K562 (cell line): ENCODE data around the gene PEX10. TPM values are rescaled to one million over a fixed set of nuclear protein-coding genes. Genes with fewer than 3 reads are reported as not detected.

ENCODE experiments used
- CTBP1 ChIP-seq: fragments of 450-650 bp; IDR thresholded peaks from 2 replicates; pipeline ENCODE4 v1.6.1; 2016; ENCODE audit warnings: borderline replicate concordance
- DPF2 ChIP-seq: fragments of 450-650 bp; IDR thresholded peaks from 2 replicates; pipeline ENCODE4 v1.6.1; 2016
- MGA ChIP-seq: fragments of 450-650 bp; IDR thresholded peaks from 2 replicates; pipeline ENCODE4 v1.6.1; 2016; ENCODE audit warnings: mild to moderate bottlenecking, moderate library complexity
- PHB2 ChIP-seq: fragments of 450-650 bp; IDR thresholded peaks from 2 replicates; pipeline ENCODE4 v1.6.1; 2017; ENCODE audit warnings: low read depth
- RBM22 ChIP-seq: fragments of 200-400 bp; formaldehyde crosslinking; IDR thresholded peaks from 2 replicates; pipeline ENCODE4 v1.6.1; 2018; ENCODE audit warnings: low read length, low read depth; ENCODE audit not compliant: poor library complexity, severe bottlenecking
- TAF9B ChIP-seq: fragments of 450-650 bp; IDR thresholded peaks from 2 replicates; pipeline ENCODE4 v1.6.1; 2018; ENCODE audit warnings: mild to moderate bottlenecking; ENCODE audit not compliant: partially characterized antibody
- TEAD4 ChIP-seq, 2 experiments: sonication (generic) in 1 of 2; formaldehyde crosslinking in 1 of 2; IDR thresholded peaks; 2 replicates each; pipeline versions ENCODE4 v1.6.1 to v1.8.0; 2012 to 2022; ENCODE audit warnings: borderline replicate concordance in 1 of 2, inconsistent platforms in 1 of 2, low read length in 1 of 2, mild to moderate bottlenecking in 1 of 2, missing genetic modification reagents in 1 of 2
- ZNF174 ChIP-seq: fragments of 250-450 bp; sonication (Bioruptor Pico); IDR thresholded peaks from 2 replicates; pipeline ENCODE4 v1.4.0; 2020; ENCODE audit warnings: mild to moderate bottlenecking
- ZNF77 ChIP-seq: fragments of 250-450 bp; sonication (Bioruptor Pico); IDR thresholded peaks from 2 replicates; pipeline ENCODE4 v1.5.0; 2020
- ZNF778 ChIP-seq: fragments of 450-650 bp; formaldehyde crosslinking; IDR thresholded peaks from 2 replicates; pipeline ENCODE4 v1.4.0; 2020; ENCODE audit warnings: mild to moderate bottlenecking, moderate library complexity
- ZSCAN29 ChIP-seq: fragments of 450-650 bp; IDR thresholded peaks from 2 replicates; pipeline ENCODE4 v1.6.1; 2017
- polyA plus RNA-seq, 8 experiments: library from polyadenylated mRNA; depleted of rRNA in 4 of 8; stranded (reverse) in 5 of 8; unstranded in 3 of 8; fragments of >200 nt; fragmentation: Nextera tagmentation in 2 of 8; fragmentation: Illumina TruSeq in 1 of 8; extraction: Ambion mirVana in 2 of 8; extraction: Trizol in 1 of 8; gene quantifications; 2 replicates each; pipeline versions ENCODE4 v1.2.1 to v1.2.3, GENCODE V29; 2011 to 2014; ENCODE audit warnings: inconsistent platforms in 1 of 8, missing spikeins in 1 of 8
- total RNA-seq, 7 experiments: library from RNA; depleted of rRNA in 6 of 7; stranded (reverse); fragments of >200 nt in 6 of 7; fragmentation: Illumina TruSeq in 2 of 7; extraction: Trizol in 2 of 7; gene quantifications; 2 replicates each; pipeline versions ENCODE4 v1.2.1 to v1.2.3, GENCODE V29; 2011 to 2021; ENCODE audit warnings: low replicate concordance in 1 of 7
- TF ChIP-seq, protein P1 (sequence below): fragments of 250-450 bp; sonication (Bioruptor Pico); IDR thresholded peaks from 2 replicates; pipeline ENCODE4 v1.9.0; 2021; ENCODE audit warnings: mild to moderate bottlenecking
- TF ChIP-seq, protein P2 (sequence below): fragments of 250-450 bp; sonication (Bioruptor Pico); IDR thresholded peaks from 2 replicates; pipeline ENCODE4 v1.4.0; 2020; ENCODE audit warnings: mild to moderate bottlenecking, moderate library complexity

The PEX10 gene
- total and polyA plus RNA-seq, 9 of the 15 experiments (the other 6 are each of a cell fraction or from before 2014, with no cell fraction given) = 0.03 to 26.2 (median 8.7) TPM

DNA sequence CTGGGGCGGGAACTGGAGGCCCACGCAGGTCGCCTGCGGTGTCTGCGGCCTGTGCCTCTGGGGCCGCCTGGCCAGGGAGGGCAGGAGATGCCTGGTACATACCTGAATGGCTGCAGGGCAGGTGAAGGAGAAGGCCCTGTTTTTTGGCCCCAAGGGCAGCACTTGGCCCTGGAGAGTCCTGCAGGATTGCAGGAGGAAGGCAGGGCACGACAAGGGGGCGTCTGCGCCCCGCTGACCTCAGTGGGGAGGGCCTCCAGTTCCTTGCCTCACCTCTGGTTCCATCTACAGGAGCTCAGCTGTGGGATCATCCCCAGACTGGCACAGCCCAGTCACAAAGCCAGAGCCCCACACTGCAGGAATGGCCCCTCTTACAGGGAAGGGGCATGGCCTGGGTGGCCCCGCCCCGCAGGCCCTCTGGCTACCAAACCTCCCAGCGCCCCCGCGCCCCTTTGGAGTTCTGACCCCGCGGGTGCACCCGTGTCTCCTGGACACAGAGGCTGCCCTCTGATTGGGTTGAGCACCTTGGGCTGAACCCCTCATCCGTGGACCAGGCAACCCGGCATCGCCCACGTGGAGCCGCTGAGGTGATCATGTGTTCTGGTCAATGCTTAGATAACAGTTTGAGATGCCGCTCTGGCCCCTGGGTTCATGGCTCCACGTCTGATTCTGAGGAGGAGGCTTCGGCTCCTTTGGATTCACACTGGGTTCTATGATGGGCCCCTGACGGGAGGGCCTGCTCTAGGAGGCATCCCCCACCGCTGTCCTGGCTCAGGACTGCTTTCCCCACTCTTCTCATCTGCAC is 1.3 kb upstream of the PEX10 start (continued):
- TF ChIP-seq TEAD4 (IDR thresholded peaks at IDR 0.05; ENCODE audit: low read length) (no peak), TEAD4 (CRISPR knock-in tag; IDR thresholded peaks at IDR 0.05; ENCODE audit: borderline replicate concordance) (no peak), PHB2 (no peak), ZNF778 (CRISPR knock-in tag) (no peak), RBM22 (no peak), TAF9B (no peak), MGA (peak; percentile 91), ZNF174 (CRISPR knock-in tag) (no peak), CTBP1 (no peak; the same call in 1 of the 2 replicates), DPF2 (0 out of 2 replicates have a peak, but pooled peaks have one; percentile 29), ZSCAN29 (no peak), ZNF77 (CRISPR knock-in tag) (no peak)
- TF ChIP-seq, protein P1, sequence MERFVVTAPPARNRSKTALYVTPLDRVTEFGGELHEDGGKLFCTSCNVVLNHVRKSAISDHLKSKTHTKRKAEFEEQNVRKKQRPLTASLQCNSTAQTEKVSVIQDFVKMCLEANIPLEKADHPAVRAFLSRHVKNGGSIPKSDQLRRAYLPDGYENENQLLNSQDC (CRISPR knock-in tag) = no peak
- TF ChIP-seq, protein P2, sequence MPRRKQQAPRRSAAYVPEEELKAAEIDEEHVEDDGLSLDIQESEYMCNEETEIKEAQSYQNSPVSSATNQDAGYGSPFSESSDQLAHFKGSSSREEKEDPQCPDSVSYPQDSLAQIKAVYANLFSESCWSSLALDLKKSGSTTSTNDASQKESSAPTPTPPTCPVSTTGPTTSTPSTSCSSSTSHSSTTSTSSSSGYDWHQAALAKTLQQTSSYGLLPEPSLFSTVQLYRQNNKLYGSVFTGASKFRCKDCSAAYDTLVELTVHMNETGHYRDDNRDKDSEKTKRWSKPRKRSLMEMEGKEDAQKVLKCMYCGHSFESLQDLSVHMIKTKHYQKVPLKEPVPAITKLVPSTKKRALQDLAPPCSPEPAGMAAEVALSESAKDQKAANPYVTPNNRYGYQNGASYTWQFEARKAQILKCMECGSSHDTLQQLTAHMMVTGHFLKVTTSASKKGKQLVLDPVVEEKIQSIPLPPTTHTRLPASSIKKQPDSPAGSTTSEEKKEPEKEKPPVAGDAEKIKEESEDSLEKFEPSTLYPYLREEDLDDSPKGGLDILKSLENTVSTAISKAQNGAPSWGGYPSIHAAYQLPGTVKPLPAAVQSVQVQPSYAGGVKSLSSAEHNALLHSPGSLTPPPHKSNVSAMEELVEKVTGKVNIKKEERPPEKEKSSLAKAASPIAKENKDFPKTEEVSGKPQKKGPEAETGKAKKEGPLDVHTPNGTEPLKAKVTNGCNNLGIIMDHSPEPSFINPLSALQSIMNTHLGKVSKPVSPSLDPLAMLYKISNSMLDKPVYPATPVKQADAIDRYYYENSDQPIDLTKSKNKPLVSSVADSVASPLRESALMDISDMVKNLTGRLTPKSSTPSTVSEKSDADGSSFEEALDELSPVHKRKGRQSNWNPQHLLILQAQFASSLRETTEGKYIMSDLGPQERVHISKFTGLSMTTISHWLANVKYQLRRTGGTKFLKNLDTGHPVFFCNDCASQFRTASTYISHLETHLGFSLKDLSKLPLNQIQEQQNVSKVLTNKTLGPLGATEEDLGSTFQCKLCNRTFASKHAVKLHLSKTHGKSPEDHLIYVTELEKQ (CRISPR knock-in tag) = no peak
